GM06990 (cell line): ENCODE results near the gene FHIT.

Source experiments
- DNase-seq: peaks from one replicate; pipeline ENCODE4 v3.0.0-alpha.2; 2011; ENCODE audit not compliant: insufficient read length; ENCODE audit errors: extremely low read depth
- H3K27me3 ChIP-seq: replicated peaks from 2 replicates; pipeline ENCODE4 v1.6.0; 2011; ENCODE audit warnings: low read length; ENCODE audit not compliant: control insufficient read depth, insufficient read depth
- H3K36me3 ChIP-seq: 2 replicates; pipeline ENCODE4 v1.5.1; 2011; ENCODE audit warnings: low read length; ENCODE audit not compliant: control insufficient read depth, insufficient read depth
- H3K4me3 ChIP-seq: replicated peaks from 2 replicates; pipeline ENCODE4 v1.5.1; 2011; ENCODE audit warnings: low read depth, mild to moderate bottlenecking, control low read depth, low read length
- CTCF ChIP-seq: IDR thresholded peaks from 2 replicates; pipeline ENCODE4 v1.5.1; 2011; ENCODE audit warnings: low read length, control low read depth, mild to moderate bottlenecking, inconsistent platforms; ENCODE audit not compliant: insufficient read depth, poor library complexity, severe bottlenecking

The FHIT gene

GRCh38 chr3:60070366-60070765, 1180.9 kb downstream of the FHIT start:
- H3K4me3 ChIP-seq = no peak overlapping the region
- H3K36me3 ChIP-seq = no peaks in the 10 kb centered on the region
- H3K27me3 ChIP-seq = no peaks in the 10 kb centered on the region
- DNase-seq = no peak
- TF ChIP-seq CTCF = no peak

GRCh38 chr3:60065227-60065868, 1185.9 kb downstream of the FHIT start:
- DNase-seq = no peak
- no peak for TF ChIP-seq CTCF
- Histone ChIP-seq H3K4me3 (no peak overlapping the region), H3K27me3 (no peaks in the 10 kb centered on the region), H3K36me3 (no peaks in the 10 kb centered on the region)

- no peaks in the 10 kb centered on the region for H3K27me3 ChIP-seq
- TF ChIP-seq CTCF = no peak
- no peak for DNase-seq
- no peaks in the 10 kb centered on the region for H3K36me3 ChIP-seq
- no peak overlapping the region for H3K4me3 ChIP-seq
These were observed 1186.8 kb downstream of the FHIT start for GRCh38 chr3:60064210-60065178.

- no peak for DNase-seq
- no peaks in the 10 kb centered on the region for H3K36me3 ChIP-seq
- H3K4me3 ChIP-seq = no peak overlapping the region
- no peaks in the 10 kb centered on the region for H3K27me3 ChIP-seq
- no peak for TF ChIP-seq CTCF
These were observed 1194.8 kb downstream of the FHIT start for GRCh38 chr3:60056404-60056803.

- DNase-seq = no peak
- TF ChIP-seq CTCF = no peak
- Histone ChIP-seq H3K27me3 (no peaks in the 10 kb centered on the region), H3K36me3 (no peaks in the 10 kb centered on the region), H3K4me3 (no peak overlapping the region)
These were observed 1195.5 kb downstream of the FHIT start for GRCh38 chr3:60055765-60056164.
